Stimulated activated CD8-positive, alpha-beta memory T cell treated with anti-CD3 and anti-CD28 coated beads, Interleukin-7, amount 100 ng/mL, for 1 hour (primary cell): ENCODE results near the gene MMAB.

Experiments used
- DNase-seq, 2 donors: peaks; one replicate each; pipeline ENCODE4 v3.0.0-alpha.2; 2020; ENCODE audit warnings: low read depth in 2 of 2

The MMAB gene

DNA sequence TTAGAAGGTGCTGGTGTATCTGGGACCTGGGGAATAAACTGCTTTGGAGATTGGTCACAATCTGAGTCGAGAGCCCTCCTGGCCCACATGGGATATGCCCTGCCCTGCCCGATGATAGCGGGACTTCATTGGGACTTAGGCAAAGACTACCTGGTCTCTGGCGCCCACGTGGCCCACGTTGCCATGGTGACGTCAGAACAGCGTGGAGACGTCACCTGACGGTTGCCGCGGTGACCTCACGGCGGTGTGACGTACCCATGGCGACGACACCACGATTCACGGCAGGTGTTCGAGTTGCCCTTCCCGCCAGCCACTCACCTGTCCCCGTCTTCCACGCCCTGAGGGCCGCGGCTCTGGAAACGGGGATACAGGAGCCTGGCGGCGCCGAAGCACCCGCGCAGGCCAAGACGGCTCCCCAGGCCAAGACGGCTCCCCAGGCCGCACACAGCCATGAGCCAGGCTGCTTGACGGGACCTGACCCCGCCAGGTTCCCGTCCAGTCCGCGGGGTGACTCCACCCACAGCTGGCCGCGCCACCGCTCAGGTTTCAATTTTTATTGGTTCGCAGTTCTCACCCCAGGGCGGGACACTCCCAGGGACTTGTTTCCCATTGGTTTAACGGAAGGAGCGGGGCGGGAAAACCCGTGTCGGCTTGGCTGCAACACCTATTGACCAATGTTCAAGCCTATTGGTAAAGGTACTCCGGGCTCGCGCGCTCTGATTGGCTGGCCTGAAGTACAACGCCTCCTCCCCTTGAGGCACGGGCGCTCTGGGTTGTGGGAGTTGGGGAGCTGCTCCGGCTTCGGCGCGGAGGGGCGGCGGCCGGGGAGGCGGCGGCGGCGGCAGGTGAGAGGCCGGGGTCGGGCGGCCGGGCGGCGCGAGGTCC lies at the start of gene MMAB, which contains the start of gene MVK:
Gene MMAB (minus strand): TSS at position 476 of the 885 bp plus-strand sequence. CDS start 24 bp downstream, at position 452.
Gene MVK (plus strand): TSS at position 766 of the 885 bp plus-strand sequence. CDS start 1,029 bp downstream, outside the sequence.
- DNase-seq: peak; percentile 92 to 93

DNA sequence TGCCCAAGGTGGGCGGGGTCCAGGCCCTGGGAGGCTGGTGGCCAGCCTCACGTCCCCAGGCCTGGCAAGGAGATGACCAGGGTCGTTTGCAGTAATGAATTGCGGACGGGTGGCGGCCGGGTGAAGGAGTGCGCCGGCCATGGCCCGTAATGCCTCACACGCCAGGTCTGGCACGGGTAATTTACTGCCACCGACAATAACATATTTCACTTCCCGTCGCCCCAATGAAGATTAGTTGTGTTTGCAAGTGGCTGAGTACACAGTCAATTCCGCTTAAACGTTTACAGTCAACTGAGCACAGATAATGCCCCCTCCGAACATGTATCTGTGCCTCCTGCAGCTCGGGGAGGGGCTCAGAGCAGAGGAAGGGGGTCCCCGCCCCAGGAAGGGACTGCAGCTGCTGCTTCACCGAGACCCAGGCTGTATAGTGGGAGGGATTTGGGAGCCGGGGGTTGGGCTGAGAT lies 48.6 kb upstream of the MMAB start:
- no peak for DNase-seq

DNA sequence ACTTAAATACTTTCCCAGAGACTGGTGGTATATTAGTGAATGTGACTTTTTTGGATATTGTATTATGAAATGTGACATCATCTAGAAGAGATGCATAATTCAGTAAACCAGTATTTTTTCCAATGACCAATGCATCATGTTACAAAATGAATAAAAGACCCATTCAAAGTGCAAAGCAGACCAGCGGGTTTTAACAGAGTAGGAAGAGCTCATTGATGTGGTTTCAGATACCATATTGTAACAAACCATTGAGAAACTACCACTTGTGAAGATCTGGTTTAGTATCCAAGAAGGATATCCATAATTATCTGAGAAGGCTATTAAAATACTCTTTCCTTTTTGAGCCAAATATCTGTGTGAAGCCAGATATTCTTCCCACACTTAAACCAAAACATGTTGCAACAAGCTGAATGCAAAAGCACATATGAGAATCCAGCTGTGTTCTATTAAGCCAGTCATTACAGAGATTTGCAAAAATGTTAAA lies 47.9 kb upstream of the MMAB start:
- DNase-seq: no peak

DNA sequence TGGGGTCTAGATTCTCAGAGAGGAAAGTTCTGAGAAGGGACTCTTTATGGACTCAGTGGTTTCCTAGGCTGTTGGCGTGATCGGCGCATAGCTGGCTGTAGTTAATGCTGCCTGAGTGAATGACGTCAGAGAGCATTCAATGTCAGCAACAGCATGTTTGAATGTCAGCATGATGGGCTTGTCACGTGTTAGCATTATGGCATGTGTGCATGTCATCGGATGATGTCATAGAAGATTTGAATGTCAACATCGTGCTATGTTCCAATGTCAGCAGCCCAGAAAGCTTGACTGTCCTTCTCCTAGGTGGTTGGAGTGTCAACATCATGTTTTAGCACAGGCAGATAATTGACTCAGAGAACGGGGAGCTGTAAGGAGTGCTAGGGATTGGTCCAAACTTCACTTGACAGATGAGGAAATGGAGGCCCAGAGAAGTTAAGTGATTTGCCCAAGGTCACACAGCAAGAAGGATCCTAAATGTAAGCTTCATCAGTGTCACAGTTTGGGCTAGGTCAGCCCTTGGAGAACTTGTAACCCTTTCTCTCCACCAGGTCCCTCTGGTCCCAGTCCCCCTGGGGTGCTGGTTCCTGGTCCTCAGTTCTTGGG lies 45.8 kb upstream of the MMAB start:
- no peak for DNase-seq

DNA sequence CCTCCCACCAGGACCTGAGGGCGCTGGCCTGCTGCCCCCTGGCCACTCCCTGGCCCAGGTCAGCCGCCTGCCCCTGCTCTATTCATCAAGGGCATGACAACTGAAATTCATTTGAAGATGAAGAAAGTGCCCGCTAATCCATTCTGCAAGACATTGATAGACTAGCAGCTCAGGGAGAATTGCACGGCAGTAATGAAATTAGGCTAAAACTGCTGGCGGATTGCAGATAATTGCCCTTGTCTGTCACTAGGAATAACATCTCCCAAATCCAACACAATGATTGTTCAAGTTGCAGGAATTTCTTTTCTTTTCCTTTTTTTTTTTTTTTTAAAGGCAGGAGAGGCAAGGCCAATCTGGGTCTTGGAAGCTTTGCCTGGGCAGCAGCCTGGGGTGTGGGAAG lies 44.8 kb upstream of the MMAB start:
- no peak for DNase-seq

DNA sequence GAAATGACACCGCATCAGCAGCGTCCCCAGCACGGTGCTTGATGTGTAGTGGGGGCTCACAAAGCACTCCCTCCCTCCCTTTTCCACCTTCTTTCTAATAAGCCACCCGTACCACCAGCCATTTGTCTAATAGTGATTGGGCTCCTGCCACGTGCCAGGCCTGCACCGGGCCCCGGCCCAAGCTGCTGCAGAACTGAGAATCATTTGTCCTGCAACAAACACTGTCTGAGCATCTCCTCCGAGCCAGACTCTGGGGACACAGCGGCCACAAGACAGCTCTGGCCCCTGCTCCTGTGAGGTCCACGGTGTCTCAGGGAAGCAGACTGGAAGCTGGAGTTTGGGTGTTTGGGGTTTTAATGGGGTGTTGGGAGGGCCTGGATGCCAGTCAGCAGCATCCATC lies 44.2 kb upstream of the MMAB start:
- DNase-seq: no peak

DNA sequence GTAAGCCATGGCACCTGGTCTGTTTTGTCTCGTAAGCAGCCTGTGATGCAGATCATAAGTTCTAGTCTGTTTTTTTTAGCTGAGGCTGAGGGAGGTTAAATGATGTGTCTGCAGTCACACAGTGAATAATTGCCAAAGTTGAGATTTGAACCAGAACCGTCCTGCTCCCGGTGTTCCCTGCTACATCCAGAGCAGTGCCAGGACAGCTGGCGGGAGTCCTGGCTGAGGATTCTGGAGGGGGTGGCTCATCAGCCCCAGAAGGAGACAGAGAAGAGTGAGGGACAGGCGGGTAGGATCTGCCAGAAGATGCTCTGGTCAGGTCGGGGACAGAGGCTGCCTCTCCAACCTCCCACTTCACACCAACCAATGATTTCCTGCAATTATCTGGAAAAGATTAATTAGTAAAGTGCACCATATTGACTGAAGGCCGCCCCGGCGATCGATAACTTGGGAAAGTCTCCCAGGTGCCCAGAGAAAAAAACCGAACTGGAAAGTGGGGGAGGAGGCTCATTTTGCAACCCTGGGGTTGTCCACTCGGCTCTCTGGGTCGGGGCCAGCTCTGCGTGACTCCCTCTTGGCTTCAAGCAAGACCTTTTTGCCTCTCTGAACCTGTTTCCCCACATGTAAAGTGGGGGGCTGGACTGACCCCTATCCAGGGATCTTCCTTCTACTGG lies 42.4 kb upstream of the MMAB start:
- DNase-seq: no peak

DNA sequence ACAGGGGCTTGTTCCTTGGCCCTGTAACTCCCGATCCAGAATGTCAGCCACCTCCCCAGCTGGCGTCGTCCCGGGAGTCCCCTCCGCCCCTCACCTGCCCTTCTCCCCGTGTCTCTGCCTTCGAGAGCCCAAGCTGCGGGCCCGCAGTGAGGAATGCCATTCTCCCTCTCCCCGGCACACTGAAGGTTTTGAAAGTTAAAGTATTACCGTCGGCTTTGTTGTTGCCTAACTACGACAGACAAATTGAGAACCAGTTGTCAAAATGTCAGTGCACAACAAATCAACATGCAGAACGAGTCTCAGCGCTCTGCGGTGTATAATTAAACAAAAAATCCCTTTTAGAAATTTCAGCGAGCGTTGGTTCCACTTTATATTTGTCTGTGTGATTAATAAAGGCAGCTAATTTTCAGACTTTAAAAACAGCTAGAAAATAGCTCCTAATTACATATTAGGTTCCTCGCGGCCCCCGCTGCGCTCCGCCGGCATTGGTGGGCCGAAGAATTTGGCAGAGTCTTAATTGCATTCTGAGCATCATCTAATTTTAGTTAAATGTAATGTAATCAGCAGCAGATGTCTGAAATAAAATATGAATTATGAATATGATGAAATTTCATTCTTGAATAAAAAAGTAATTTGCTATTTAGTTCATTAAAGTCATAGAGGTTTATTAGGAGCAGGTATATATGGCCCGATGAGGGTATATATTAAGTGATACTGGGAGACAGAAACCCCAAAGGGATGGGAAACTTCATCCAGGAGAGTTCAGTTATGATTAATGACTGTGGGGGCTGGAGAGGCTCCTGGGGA lies 40.5 kb upstream of the MMAB start:
- DNase-seq: no peak

DNA sequence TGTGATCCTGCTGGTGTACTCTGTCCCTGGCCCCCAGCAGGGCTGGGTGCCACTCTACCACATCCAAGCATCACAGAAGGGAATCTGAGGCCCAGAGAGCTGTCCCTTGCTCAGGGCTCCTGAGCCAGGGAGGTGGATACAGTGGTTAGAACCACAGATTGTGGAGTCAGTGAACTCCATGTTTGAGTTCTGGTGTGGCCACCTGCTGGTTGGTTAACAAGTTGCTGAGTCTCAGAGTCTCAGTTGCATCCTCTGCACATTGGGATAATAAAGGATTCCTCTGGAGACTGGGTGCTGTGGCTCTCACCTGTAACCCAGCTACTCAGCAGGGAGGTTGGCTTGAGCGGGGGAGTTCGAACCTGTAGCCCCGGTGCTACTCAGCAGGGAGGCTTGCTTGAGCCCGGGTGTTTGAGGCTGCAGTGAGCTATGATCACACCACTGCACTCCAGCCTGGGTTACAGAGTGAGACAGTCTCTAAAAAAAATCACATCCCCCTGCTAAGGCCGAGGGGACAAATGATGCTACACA lies 39.7 kb upstream of the MMAB start:
- no peak for DNase-seq

DNA sequence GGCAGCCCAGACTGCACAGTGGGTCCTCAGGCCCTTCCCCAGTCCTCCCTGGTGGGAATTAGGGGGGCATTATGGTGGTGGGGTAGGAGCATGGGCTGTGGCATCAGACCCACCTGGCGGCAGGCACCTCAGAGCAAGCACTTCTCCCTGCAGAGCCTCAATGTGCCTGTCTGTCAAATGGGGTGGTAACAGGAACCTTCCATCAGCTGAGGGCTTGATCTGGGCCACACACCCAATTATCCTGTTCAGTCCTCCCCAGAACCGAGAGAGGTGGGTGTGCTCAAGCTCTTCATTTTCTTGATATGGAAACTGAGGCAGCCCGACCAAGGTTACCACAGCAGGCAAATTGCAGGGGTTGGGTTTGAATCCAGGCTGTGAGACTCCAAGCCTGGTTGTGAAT lies 38.7 kb upstream of the MMAB start:
- no peak for DNase-seq

DNA sequence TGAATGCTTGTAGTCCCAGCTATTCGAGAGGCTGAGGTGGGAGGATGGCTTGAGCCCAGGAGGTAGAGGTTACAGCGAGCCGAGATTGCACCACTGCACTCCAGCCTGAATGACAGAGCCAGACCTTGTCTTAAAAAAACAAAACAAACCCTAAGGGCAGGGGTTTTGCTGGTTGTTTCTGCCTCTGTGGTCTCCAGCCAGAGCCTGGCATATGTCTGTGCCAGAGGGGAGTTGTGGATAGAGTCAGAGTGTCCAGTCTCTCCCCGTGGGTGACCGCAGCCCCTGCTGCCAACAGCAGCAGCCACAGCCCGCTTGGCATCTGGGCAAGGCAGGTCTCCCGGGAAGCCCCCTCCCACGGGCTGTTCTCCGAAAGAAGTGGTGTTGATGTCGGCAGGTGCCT lies 37.9 kb upstream of the MMAB start:
- no peak for DNase-seq

DNA sequence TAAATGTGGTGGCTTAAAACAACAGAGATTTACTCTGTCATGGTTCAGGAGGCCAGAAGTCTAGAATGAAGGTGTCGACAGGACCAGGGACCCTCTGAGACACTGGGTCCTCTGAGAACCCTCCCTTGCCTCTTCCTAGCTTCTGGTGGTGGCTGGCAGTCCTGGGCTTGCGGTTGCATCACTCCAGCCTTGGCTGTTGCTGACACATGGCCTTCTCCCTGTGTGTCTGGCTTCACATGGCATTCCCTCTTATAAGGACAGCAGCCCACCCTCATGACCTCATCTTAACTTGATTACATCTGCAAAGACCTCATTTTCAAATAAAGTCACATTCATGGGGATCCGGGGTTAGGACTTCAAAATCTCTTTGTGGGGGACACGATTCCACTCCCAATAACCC lies 37.2 kb upstream of the MMAB start:
- DNase-seq: no peak

DNA sequence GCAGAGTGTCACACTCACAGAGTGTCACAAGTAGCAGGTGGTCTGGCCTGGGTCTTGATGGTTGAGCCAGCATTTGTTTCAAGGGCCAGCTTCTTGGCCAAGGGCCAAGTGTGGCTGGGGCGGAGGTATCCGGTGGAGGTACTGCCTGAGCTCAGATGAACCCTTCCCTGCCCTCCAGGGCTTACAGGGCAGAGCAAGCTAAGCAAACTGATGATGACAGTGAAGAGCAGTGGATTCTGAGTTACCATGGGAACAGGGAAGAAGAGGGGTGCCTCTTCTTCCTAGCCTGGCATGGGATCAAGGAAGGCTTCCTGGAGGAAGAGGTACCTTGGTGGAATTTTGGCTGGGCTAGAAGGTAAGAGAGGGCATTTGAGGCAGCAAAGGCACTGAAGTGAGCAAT lies 36.0 kb upstream of the MMAB start:
- DNase-seq: no peak

DNA sequence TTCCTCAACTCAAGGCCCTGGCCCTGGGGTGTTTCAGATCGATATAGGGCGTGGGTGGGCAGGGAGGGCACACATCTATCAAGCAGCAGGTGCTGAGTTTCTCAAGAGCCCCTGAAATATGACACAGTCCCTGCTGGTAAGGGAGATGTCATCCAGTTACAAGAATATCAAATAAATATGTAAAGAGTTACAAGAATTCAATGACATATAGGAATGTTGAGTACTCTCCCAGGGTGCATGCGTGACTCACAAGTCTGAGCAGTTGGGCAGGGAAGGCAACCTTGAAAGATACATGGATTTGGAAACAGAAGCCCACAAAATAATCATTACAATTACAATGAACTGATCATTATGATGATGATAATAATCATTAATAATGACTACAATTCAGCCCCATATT lies 35.5 kb upstream of the MMAB start:
- DNase-seq: no peak

DNA sequence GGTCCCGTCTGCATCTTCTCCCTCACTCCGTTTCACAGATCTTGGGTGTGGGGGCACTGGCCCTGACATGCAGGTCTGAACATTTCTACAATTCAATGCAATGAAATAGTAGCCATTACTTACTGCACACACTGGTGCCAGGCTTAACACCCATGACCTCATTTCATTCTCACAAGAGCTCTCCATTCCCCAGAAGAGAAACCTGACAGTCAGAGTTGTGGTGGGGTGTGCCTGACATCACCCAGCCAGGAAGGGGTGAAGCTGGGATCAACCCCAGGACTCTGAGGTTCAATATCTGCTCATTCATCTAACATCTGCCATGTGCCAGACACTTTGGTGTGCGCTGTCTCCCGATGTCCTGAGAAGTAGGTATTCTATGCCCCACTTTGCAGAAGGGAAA lies 35.0 kb upstream of the MMAB start:
- DNase-seq: no peak

DNA sequence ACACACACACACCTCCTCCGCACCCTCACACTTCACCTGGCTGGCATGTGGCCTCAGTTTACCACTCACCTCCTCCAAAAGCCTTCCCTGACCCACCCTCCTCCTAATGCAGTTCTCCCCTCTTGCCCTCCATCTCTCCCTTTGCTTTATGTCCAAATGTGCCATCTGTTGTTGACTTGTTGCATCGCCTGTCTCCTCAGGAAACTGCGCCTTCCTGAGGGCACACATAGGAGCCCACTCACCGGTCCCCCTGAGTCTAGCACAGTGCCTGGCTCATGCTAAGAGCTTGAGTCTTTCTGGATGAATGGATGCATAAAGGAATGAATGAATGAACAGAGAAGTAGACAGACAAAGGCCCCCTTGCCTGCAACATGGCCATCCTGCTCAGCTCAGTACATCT lies 34.3 kb upstream of the MMAB start:
- no peak for DNase-seq

DNA sequence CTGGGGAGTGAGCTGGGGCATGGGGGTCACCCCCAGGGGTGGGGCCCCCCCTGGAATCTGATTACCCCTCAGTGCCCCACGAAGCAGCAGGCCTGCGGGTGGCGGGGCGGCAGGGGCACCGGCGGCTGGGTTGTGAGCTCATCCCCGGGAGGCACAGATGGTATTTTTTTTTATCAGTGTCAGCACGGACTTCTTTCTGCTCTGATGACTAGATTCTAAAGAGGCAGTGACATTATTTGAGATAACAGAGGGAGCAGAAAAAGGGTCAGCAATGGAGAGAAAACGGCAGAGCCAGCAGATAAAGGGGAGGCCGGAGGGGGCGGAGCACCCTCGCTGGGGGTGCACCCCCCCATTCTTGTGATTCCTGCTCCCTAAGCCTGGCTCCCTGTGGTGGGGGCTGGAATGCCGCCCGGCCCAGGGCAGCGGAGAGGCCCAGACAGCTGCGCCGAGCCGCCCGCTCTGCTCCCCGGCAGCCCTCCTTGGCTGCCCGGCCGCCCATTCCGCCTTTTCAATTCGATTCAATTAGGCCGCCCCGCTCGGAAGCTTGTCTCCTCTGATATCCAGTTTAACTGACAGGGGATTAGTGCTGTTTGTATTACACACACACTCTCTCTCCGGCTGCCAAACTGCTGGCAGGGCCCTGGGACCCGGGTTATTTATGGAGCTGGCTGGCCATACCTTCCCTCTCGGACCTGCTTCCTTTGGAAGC lies 33.2 kb upstream of the MMAB start:
- no peak for DNase-seq

DNA sequence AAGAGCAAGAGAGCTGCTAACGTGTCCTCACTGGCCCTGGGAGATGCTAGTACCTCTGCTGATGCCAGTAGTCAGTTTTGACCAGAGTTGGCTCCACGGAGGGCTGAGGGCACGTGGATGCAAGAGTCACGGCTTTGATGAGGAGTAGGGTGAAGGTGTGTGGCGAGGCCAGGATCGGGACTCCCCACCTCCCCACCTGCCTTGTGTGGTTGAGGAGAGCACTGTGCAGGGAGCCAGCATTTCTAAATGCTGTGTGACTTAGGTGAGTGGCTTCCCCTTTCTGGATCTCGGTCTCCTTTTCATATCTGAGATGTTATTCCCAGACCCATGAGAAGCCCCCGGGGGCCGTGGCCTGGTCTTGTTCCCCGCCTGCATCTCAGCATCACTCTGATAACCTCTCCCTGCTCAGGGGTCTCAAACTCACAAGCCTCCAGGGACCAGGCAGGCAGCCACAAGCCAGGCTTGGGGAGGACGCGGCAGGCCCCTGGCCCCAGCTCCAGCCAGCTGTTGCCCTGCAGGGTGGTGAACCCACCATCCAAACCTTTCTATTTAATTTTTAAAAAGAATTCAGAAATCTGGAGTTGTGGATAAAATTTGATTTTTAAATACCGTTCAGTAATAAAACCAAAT lies 32.4 kb upstream of the MMAB start:
- no peak for DNase-seq

DNA sequence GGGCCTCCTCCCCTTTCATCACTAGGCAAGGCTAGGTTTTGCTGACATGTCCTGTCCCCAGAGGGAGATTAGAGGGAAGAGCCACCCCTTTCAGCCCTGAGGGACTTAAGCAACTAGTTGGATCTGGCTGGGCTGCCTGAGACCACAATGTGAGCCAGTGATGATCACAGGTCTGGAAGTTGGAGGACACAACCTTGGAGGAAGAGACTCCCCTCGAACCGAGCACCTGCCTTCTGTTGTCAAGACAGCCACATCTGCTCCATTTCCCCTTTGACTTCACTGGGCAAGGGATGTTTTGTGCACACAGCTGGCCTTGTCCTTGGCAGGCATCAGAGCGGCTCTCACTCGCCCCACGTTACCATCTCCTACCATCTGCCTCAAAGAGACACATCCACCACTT lies 31.7 kb upstream of the MMAB start:
- DNase-seq: no peak

DNA sequence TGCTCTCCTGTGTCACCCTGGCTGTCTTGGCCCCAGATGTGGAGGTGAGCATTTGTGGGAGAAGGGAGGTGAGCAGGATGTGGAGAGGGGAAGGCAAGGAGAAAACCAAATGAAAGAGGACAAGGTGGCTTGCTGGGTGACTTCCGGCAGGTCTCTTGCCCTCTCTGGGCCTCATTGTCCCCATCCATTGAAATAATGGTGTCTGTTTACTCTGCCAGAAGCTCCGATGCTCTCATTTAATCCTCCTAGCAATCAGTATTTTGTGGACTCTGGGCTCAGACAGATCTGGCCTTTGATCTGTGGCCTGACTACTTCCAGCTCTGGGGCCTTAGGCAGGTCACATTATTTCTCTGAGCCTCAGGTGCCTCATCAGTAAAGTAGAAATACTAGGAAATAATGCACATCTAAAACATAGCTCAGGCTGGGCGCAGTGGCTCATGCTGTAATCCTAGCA lies 30.9 kb upstream of the MMAB start:
- no peak for DNase-seq
